ENCODE results near the gene XPC.

XPC gene

DNA sequence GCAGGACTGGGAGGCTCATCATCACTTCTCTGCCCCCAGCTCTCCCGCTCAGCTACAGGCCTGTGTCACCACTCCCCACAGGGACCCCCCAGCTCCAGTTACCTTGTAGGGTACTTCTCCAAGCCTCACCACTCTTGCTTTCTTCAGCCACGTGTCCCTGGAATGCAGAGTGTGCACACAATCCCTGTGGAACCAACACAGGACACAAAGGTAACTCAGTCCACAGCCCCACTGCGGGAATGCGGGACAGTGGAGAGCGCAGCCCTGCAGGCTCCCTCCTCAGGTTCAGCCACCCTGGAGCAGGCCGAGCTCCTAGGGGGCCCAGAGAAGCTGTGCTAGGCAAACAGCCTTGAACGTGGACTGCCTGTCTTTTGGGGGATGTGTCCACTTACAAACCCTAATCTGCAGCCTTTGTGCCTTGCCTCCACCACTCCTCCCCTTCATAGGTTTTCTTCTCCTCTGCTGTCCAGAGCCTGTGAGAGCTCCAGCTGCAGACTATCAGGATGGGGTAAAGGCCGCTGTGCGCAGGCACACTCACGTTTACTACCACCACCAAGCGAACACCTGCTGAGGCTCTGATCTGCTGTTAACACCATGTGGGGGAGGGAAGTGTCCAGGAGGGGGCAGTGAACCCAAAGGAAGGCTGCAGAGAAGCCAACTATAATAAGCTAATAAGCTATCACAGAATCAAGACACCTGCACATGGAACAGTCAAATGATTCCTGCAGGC is 26.0 kb downstream of the XPC start:
- no peak for DNase-seq (ENCODE audit: low read depth, low spot score)
- no peak overlapping the region for H3K4me3 ChIP-seq (ENCODE audit: low read length)

DNA sequence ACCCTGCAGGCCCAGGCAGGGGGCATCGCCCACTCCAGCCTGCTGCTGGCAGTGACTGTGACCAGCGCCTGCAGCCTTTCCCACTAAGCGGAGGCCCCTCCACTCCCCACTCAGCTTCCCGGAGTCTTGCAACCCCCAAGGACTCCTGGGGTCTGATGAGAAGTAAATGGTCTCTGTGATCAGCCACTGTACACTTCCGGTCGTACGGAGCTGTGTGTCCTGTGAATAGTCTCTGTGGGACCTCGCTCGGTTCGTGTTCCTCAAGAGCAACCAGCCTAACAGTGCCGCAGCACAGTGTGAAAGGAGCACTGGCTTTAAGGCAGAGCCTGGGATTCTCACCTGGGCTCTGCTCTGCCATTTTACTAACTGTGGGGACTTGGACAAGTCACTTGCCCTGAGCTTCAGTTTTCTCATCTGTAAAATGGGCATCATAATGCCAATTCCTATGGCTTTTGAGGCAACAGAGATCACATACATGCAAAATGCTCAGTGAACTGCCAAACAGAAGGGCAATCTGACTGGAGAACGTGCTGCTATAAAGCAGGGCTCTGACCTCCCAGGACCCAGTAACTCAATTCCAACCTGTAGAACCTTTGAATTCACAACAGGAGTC is 26.8 kb downstream of the XPC start:
- no peak for DNase-seq (ENCODE audit: low read depth, low spot score)
- H3K4me3 ChIP-seq (ENCODE audit: low read length) = no peak overlapping the region

DNA sequence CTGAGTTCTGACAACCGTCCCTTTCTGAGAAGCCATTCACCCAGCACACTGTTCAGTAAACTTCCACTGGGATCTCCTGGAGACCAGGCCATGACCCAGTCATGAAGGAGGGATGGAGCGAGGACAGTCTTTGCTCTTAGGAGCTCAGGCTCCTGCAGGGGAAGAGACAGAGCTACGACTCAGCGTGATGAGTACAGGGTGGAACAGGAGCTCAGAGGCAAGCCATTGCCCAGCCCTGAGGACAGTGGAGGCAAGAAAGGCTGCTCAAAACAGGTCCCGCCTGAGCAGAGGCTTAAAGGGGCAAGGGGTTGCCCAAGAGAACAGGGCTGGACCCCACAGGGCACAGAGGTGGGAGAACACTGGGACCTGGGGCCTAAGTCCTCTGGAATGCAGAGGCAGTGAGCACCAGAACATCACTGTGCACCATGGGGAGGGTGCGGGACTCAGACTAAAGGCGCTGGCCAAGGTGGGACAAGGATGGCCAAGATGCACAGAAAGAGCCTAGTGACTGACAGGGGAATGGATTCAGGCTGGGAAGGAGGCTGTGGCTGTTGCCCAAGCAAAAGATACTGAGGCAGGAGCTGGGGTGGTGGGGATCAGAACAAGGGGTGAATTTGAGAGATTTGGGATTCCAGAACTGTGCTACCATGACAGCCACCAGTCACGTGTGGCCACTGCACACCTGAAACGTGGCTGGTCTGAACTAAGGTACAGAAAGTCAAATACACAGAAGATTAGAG is 27.7 kb downstream of the XPC start:
- no peak for DNase-seq (ENCODE audit: low read depth, low spot score)
- H3K4me3 ChIP-seq (ENCODE audit: low read length) = no peak overlapping the region

DNA sequence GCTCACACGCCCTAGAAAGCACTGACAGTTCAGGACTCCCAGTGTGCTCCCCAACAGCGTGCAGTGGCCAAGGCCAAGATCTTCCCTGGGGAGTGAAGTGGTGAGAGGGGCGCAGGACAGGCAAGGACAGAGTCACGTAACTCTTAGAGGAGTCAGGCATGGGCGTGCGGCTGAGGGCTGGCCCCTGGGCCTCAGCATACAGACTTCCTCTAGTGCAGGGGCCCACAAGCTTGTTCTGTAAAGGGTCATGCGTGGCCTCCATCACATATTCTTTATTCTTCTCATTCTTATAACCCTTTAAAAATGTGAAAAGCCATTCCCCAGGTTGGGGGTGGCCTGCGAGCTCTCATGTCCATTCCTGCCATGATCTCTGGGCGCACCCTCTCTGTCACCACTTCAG is 28.3 kb downstream of the XPC start:
- no peak overlapping the region for H3K4me3 ChIP-seq (ENCODE audit: low read length)
- no peak for DNase-seq (ENCODE audit: low read depth, low spot score)

DNA sequence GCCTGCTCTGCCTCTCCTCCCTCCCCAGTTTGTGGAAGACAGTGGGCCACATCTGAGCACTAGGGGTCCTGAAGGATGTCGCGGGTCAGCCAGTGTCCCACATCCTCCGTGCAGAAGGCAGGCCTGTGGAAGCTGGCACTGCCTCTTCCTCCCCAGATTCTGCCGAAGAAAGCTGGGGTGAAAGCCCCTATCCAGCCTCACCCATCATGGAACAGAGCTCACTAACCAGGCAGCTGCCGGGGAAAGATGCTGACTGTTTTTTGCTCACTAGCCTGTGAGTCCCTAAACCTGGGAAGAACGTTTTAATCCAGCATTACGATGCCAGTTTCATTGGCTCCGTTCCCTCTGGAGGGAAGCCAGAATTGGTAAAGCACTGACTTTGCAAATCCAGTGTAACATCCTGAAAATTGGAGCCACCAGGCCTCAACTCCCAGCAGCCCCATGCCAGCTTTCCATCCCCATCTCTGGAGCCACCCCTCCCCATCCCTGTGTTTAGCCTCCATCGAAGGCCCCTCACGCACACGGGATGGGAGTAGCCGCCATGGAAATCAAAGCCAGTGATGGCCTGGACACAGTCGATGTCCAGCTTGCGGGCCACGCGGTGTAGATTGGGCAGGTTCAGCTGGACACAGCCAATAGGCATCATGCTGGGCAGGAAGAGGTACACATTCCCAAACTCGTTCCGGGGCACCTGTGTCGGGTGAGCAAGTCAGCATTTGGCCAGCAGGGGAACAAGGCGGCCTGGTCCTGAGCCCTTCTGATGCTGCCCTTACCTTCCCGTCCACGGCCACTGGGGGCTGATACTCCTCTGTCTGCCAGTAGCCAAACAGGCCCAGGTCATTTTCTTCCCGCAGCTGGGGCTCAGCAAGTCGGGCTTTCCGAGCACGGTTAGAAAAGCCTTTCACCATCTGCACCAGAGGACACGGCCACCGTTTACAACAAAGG is 30.1 kb downstream of the XPC start:
- no peak for DNase-seq (ENCODE audit: low read depth, low spot score)

DNA sequence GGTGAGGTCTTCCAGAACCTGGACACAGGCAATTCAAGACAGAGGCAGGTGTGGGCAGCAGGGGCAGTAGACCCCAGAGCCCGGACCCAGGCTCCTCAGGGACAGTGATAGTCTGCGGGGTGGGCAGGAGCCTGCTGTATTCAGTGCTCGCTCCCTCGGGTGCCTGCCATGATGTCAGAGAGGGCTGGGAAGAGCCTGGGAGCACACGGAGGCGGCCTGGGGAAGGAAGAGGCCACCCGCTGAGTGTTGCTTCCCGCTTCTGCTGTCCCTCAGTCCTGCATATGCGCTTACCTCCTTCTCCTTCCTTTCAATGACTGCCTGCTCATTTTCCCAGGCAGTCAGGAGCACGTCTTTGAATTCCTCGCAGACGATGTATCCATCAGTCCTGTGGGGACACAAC is 30.8 kb downstream of the XPC start:
- no peak overlapping the region for H3K4me3 ChIP-seq (ENCODE audit: low read length)
- no peak for DNase-seq (ENCODE audit: low read depth, low spot score)

More for the DNA sequence above, 30.1 kb downstream of the XPC start:
- no peak overlapping the region for H3K4me3 ChIP-seq (ENCODE audit: low read length)

DNA sequence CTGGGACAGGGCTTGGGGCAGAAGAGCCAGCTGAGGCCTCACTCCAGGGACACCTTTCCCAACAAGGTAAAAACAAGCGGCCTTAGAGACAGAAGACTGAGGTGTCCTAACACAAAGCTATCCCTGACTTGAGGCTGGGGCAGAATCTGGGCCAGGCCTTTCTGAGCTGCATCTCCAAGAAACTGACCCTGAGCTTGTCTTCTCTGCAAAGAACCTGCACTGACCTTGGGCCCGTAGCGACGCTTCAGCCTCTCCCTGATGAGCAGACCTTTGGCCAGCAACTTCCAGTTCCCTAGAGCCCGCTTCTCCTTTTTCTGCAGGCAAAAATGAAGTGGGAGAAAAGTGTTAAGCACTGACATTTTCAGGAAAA is 31.4 kb downstream of the XPC start:
- DNase-seq (ENCODE audit: low read depth, low spot score) = no peak

DNA sequence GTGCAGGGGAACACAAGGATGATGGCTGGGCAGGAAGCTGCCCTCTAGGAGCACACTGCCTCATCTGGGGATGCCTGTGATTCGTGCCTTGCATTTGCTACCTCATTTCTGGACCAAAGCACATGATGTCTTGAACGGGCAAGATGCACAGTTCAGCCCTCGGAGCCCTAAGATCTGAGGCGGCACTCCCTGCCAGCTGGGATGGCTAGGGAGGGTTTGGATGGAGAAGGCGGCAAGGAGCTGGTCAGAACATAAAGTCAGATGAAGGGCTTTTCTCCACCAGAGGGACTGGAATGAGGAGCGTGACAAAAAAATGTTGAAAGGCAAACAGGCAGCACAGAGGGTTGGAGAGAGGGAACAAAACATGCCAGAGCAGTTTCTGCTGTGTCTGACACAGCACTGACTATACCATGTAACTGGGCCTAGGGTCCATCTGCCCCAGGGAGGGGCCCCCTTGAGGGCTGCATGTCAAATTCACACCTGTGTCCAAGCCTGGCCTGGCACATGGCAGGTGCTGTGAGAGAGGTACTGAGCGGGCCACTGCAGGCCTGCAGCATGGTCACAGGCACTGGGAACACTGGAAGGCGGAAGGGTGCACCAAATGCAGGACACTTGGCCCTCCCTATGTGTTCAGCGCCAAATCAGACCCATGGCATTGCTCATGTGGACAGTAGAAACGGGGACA is 31.9 kb downstream of the XPC start:
- DNase-seq (ENCODE audit: low read depth, low spot score) = no peak

More for the DNA sequence above, 31.4 kb downstream of the XPC start:
- no peak overlapping the region for H3K4me3 ChIP-seq (ENCODE audit: low read length)

DNA sequence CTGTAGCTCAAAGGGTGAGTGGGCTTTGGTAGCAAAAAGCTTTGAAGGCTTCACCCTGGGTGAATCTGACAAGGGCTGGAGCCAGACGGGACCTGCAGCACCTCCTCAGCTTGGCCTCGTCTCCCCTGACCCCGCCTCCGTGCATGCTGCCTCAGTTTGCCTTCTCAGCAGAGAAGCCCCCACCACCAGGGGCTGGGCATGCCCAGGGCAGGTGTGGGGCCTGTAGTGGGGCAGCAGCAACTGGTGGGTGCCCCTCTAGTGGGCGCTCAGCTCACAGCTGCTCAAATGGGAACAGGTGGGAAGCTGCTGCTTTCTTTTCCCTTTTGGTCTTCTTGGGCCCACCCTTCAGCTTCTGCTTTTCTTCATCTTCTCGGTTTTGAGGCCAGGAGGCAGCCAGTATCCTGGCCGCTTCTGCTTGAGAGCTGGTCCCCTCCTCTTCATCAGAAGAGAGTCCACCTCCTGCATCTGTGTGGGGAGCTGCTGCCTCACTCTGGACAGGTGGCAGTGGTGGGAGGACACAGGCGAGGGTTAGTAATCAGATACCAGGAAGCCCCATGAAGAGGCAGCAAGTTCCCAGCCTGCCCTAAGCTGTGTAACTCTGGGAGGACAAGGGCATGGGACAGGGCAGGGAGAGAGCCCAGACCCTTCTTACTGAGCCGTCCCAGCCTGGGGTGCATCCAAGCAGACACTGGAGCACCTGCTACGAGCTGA is 32.6 kb downstream of the XPC start:
- H3K4me3 ChIP-seq (ENCODE audit: low read length) = no peak overlapping the region
- DNase-seq (ENCODE audit: low read depth, low spot score) = no peak

More for the DNA sequence above, 31.9 kb downstream of the XPC start:
- no peak overlapping the region for H3K4me3 ChIP-seq (ENCODE audit: low read length)

DNA sequence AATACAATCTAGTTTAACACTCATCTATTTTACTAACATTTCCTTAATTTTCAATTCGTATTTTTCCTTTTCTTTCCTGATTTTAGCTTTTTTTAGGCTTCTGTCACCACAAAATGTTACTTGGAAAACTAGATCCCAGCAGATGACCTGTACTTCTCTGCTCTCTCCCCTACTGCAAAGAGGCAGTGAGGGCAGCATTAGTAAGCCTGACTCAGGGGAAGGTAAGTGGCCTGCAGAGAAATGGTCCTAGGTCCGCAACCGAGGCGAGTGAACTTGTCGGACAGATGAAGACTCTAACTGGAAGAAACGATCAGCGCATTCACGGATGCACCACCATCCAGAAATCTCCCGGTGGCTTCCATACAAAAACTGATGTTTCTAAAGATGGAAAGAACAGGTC is 33.2 kb downstream of the XPC start:
- no peak overlapping the region for H3K4me3 ChIP-seq (ENCODE audit: low read length)
- no peak for DNase-seq (ENCODE audit: low read depth, low spot score)

DNA sequence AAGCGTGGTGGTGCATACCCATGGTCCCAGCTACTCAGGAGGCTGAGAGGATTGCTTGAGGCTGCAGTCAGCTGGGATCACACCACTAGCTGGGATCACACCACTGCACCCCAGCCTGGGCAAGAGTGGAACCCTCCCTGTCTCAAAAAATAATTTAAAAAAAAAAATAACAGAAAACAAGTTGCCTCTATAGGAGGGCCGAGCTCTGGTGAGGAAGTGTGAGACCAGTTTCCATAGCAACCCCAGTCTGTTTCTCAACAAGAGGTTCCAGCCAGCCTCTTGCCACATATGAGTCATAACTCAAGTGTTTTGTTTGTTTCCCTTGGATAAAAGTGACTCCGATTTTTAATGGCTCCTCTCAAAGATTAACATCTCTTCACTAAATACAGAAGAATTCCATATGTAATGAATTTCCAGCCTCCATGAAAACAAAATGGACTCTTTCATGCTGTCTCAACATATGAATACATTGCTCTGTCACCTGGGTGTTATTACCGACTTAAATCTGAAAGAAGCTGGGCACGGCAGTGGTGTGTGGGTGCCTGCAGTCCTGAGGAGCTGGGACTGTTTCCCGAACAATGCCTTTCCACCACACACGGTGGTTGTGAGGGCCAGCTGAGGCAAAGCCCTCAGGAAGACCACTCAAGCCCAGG is 33.9 kb downstream of the XPC start:
- DNase-seq (ENCODE audit: low read depth, low spot score) = peak; percentile 82
- H3K4me3 ChIP-seq (ENCODE audit: low read length) = no peak overlapping the region

DNA sequence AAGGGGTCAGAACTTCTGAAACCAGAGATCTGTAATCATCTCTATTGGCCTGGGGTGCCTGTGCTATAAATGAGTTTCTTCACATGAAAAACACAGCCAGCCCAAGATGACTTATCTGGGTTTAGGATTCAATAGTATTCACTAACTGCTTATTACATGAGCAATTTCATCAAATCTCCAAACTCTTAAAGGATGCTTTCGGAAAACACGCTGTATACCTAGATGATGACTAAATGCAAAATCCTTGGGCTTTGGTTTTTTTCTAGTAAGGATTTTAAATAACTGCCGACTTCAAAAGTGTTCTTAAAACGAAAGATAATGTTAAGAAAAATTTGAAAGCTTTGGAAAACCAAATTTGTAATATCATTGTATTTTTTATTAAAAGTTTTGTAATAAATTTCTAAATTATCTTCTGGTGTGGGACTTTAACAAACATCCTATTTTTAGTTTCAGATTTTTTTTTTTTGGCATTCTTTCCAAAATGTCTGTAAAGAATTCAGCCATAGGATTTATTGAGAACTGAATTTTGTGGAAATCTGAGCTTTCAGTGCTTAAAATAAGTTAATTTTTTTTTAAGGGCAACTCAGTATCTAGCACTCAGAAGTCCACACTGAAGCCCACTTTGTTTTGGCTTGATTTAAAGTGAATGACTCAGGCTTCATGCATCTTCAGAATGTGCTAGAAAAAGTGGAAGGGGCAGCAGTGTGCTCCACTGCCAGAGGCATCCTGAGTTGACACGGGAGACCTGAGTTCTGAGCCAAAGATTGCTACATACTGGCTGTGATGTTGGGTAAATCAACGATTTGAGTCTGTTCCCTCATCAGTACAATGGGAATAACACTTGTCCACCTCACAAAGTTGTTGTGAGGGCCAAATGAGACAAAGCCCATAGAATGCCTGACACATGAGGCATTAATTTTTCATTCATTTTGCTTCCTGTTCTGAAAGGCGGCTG is 34.9 kb downstream of the XPC start:
- no peak overlapping the region for H3K4me3 ChIP-seq (ENCODE audit: low read length)
- DNase-seq (ENCODE audit: low read depth, low spot score) = no peak

DNA sequence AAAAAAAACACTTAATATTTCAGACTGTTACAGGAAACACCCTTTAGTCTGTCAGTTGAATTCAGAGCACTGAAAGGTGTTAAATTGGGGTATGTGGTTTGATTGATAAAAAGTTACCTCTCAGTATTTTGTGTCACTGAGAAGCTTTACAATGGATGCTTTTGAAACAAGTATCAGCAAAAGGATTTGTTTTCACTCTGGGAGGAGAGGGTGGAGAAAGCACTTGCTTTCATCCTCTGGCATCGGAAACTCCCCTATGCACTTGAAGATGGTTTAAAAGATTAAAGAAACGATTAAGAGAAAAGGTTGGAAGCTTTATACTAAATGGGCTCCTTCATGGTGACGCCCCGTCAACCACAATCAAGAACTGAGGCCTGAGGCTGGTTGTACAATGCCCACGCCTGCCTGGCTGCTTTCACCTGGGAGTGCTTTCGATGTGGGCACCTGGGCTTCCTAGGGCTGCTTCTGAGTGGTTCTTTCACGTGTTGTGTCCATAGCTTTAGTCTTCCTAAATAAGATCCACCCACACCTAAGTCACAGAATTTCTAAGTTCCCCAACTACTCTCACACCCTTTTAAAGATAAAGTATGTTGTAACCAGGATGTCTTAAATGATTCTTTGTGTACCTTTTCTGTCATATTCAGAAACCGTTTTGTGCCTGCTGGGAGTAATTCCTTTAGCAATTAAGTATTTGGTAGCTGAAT is 35.7 kb downstream of the XPC start:
- no peak overlapping the region for H3K4me3 ChIP-seq (ENCODE audit: low read length)
- peak; percentile 77 for DNase-seq (ENCODE audit: low read depth, low spot score)

DNA sequence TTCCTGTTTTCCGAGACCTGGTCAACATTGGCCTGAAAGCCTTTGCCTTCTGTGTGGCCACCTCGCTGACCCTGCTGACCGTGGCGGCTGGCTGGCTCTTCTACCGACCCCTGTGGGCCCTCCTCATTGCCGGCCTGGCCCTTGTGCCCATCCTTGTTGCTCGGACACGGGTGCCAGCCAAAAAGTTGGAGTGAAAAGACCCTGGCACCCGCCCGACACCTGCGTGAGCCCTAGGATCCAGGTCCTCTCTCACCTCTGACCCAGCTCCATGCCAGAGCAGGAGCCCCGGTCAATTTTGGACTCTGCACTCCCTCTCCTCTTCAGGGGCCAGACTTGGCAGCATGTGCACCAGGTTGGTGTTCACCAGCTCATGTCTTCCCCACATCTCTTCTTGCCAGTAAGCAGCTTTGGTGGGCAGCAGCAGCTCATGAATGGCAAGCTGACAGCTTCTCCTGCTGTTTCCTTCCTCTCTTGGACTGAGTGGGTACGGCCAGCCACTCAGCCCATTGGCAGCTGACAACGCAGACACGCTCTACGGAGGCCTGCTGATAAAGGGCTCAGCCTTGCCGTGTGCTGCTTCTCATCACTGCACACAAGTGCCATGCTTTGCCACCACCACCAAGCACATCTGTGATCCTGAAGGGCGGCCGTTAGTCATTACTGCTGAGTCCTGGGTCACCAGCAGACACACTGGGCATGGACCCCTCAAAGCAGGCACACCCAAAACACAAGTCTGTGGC is 36.6 kb downstream of the XPC start:
- no peak for DNase-seq (ENCODE audit: low read depth, low spot score)
- no peak overlapping the region for H3K4me3 ChIP-seq (ENCODE audit: low read length)

DNA sequence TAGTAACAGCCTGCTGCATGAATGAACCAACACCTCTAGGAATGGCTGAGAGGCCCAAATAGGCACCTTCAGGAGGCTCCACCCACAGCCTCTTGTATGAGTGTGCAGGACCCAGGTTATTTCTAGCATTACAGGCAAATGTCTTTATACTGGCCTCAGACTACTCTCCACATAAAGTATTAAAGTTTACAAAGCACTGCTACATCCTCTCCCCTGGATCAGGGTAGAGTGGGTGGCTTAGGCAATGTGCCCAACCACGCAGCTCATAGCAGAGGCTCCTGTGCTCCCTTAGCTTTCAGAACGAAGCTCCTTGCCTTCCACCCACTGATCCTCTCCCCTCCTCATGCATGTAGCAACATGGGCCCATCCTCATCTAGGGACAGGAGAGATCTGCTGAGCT is 37.3 kb downstream of the XPC start:
- DNase-seq (ENCODE audit: low read depth, low spot score) = no peak
- no peak overlapping the region for H3K4me3 ChIP-seq (ENCODE audit: low read length)

Data from Jurkat, Clone E6-1 (cell line).